Stimulated activated CD4-positive, alpha-beta T cell treated with anti-CD3 and anti-CD28 coated beads, TNF-alpha, amount 100 ng/mL, for 24 hours (primary cell): Measurements from ENCODE around the gene MACROD2.
"Not testable (repeated sequence)": the region's sequence is repeated elsewhere in the genome, so short reads cannot be mapped to it uniquely, and the experiment has no call there.

ENCODE experiments used
- DNase-seq, 3 experiments: peaks; one replicate each; pipeline ENCODE4 v3.0.0-alpha.2; 2020; ENCODE audit warnings: low read depth in 3 of 3

Gene MACROD2

DNA sequence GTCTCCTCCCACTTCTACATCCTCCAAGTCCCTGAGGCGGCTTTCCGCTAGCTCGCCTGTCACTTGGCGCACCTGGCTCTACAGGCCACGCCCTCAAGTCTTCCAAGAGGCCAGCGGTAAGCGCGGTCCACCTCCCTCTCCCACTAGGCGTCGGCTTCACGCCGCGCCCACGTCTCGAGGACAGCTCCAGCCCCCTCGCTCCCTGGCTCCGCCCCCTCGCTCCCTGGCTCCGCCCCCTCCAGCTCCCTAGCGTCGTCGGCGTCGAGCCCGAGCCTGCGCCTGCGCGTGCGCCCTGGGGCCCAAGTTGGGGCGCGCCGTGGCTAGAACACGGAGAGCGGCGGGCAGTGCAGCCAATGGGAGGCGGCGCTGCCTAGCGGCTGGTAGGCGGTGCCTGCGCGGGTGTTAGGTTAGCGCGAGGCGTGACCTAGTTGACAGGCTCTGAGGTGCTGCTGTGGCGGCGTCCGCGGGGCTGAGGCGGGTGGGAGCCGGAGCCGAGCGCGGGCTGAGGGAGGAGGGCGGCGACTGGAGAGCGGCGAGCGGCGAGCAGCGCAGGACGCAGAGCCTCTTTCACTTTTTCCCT, at the start of gene MACROD2:
MACROD2 (plus strand) TSS at position 431 of the 580 bp plus-strand sequence.
- DNase-seq, result peak in 2 of 3 experiments; percentile 12 to 36

DNA sequence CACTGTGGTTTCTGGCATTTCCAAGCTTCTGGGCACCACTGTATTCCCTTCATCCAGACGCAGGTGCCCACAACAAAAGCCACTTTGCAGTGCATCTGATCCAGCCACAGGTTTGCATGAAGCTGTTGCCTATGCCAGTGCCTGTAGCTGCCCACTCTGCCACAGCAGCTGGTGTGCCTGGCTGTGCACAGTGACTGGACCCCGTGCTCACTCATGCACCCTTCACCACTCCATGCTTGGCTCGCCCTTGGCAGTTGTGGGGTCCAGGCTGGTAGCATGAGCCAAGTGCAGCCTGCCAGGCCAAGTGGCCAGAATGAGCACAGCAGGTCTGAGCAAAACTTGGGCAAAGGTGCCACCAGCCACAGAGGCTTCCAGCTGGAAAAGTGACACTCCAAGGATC, 47.6 kb upstream of the MACROD2 start:
- no peak for DNase-seq

DNA sequence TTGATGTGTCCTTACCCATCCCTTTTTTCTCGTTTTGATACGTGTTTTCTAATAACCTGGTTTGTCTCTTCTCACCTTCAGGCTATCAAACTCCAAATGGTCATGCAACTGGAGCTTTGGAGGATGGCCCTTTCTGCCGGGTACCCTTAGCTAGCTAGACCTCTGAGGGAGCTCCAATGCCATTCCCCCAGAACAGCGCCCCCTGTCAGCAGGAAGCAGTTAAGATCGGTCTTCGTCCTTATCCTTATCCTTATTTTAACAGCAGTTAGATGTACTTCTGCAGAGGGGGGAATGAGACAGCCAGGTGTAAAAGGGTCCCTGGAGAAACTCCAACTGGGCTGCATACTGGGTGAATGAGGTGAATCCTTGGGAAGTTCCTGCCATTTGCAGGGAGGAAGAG, 42.1 kb upstream of the MACROD2 start:
- DNase-seq, result no peak

- DNase-seq, result no peak
Observed at GRCh38 chr20:13960119-13960518, 35.2 kb upstream of the MACROD2 start.

DNA sequence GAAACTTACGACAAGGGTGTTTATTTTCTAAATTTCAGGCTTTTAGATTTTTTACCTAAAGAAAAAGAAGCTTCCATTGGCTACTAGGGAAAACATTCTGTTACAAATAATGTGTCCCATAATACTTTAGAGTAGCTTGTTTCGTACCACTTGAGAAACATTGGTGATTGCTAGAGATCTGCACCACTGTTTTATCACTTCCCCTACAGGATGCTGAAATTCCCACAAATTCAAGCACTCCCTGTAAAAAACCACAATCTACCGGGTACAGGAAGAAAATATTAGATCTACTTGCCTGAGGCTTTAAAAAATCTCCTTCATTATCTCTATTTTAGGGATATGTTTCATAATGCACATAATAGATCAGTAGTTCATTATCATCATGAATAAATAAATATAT, 34.8 kb upstream of the MACROD2 start:
- no peak for DNase-seq

GRCh38 chr20:13984211-13984610, 11.1 kb upstream of the MACROD2 start:
- DNase-seq, result no peak

GRCh38 chr20:13990465-13990864, 4.9 kb upstream of the MACROD2 start, which contains the start of gene SEL1L2:
SEL1L2 (minus strand) TSS chr20:13990614; CDS start chr20:13990534, 80 bp downstream.
- no peak for DNase-seq

DNA sequence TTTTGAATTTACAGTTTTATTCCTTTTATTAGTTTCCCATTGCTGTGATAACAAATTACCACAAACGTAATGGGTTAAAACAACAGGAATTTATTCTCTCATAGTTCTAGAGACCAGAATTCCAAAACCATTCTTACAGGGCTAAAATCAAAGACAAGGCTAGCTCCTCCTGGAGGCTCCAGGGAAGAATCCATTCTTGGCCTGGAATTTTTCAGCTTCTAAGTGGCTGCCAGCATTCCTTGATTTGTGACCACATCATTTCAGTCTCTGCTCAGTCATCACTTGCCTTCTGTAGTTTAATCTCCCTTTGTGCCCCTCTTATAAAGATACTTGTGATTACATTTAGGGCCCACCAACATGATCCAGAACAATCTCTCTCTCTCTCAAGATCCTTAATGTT, 4.0 kb upstream of the MACROD2 start:
- DNase-seq, result no peak

- not testable (repeated sequence) for DNase-seq
Observed at GRCh38 chr20:13991955-13992354, 3.4 kb upstream of the MACROD2 start.

GRCh38 chr20:13995841-13996240, 525 bp downstream of the MACROD2 start:
- no peak for DNase-seq

DNA sequence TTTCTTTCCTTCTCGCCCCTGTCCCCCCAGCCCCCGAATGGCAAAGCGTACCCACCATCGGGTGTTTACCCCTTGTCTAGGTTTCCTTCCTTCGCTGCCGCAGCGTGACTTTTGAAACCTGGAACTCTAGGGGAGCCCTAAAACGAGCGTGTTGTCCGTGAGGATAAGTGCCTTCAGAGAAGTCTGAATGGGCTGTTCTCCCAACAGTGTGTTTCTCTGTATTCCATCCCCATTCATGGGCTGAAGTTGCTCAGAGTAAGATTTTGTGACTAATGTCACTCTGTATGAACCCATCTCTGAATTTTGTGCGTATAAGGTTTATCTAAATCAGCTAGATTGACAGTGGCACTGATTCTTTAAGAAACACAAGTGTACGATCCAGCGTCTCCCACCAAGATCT, 949 bp downstream of the MACROD2 start:
- DNase-seq, result no peak

DNA sequence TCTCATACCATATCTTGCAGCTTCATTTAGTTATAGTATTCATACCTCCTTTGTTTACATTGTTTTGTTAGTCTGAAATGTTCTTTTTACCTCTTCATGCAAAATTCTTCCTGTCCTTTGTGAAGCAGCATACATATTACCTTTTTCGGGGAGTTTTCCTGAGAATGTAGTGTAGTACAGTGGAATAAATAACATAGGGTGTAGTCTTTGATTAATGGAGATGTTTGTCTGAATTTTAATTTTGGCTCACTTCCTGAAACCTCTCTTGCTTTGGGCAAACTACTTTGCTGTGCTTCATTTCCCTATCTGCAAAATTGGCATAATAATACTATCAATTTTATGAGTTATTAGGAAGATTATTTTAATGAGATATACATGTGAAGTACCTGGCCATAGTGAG, 5.6 kb downstream of the MACROD2 start:
- no peak for DNase-seq

DNA sequence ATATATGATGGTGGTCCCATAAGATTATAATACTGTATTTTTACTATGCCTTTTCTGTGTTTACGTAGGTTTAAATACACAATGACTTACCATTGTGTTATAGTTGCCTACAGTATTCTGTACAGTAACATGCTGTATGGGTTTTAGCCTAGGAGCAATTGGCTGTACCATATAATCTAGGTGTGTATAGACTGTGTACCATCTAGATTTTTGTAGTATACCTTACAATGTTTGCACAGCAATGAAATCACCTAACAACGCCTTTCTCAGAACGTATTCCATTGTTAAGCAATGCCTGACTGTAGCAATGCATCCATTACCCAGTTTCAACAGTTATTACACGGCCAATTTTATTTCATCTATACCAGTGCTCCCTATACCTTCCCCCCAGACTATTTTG, 10.7 kb downstream of the MACROD2 start:
- no peak for DNase-seq

DNA sequence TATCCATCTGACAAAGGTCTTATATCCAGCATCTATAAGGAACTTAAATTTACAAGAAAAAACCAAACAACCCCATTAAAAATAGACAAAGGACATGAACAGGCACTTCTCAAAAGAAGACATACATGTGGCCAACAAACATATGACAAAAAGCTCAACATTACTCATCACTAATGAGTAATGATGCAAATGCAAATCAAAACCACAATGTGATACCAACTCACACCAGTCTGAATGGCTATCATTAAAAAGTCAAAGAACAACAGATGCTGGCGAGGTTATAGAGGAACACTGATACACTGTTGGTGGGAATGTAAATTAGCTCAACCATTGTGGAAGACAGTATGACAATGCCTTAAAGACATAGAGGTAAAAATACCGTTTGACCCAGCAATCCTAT, 13.9 kb downstream of the MACROD2 start:
- DNase-seq, result no peak

- DNase-seq, result no peak
Observed at GRCh38 chr20:14012671-14013070, 17.4 kb downstream of the MACROD2 start.

GRCh38 chr20:14030991-14031390, 35.7 kb downstream of the MACROD2 start:
- DNase-seq, result no peak

GRCh38 chr20:14033310-14033709, 38.0 kb downstream of the MACROD2 start:
- DNase-seq, result no peak

DNA sequence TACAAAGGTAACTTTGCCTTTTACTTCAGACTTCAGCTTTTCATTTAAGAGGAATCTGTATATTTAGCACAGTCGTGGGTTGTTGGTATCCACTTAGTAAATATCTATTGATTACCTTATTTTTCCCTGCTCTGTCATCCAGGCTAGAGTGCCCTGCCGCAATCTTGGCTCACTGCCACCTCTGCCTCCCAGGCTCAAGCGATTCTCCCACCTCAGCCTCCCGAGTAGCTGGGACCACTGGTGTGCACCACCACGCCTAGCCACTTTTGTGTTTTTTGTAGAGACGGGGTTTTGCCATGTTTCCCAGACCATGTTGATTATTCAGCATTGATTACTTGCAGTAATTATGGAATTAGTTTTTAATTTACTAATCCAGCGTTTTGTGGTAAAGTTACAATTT, 41.3 kb downstream of the MACROD2 start:
- DNase-seq, result no peak

DNA sequence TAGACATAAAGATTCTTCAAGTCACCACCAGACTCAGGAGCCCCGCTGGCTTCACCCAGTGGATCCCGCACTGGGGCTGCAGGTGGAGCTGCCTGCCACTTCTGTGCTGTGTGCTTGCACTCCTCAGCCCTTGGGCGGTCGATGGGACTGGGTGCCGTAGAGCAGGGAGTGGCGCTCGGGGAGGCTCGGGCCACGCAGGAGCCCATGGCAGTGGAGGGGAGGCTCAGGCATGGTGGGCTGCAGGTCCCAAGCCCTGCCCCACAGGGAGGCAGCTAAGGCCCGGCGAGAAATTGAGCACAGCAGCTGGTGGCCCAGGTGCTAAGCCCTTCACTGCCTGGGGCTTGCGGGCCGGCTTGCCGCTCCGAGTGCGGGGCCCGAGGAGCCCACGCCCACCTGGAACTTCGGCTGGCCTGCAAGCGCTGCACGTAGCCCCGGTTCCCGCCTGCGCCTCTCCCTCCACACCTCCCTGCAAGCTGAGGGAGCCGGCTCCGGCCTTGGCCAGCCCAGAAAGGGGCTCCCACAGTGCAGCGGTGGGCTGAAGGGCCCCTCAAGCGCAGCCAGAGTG, 49.5 kb downstream of the MACROD2 start:
- not testable (repeated sequence) for DNase-seq

- DNase-seq, result no peak
Observed at GRCh38 chr20:14046534-14046933, 51.2 kb downstream of the MACROD2 start.

GRCh38 chr20:14049111-14049510, 53.8 kb downstream of the MACROD2 start:
- DNase-seq, result no peak

DNA sequence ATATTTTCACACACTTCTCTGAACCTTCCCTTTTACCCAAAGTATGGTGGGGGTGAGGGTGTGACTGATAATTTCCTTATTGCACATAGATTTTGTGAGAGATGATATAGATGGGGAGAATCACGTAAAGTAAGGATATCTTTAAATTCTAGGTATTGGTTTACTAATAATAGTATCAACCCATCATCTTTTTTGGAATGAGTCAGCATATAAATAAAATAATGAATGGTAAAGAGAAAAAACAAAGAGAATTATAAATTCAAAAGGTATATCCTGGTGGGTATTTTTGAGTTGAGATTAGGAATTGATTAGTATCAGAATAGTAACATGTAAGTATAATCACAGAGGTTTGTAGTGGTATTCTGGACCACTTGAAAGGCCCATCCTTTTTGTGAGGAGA, 56.1 kb downstream of the MACROD2 start:
- no peak for DNase-seq

GRCh38 chr20:14055127-14055742, 59.9 kb downstream of the MACROD2 start:
- no peak for DNase-seq
